Psoas muscle (tissue), 8 donors: ENCODE data around the gene RTN4RL2. TPM values are rescaled to one million over a fixed set of nuclear protein-coding genes. Genes with fewer than 3 reads are reported as not detected.

Experiments used
- ATAC-seq, 4 donors: fragments of 200-7000 bp; cut with Tn5 transposase; one replicate each; pipeline ENCODE4 v1.9.1; 2020; ENCODE audit warnings: moderate library complexity in 3 of 4, mild to moderate bottlenecking in 2 of 4
- DNase-seq, 2 donors: peaks; one replicate each; pipeline ENCODE4 v3.0.0-alpha.2; 2020
- H3K27ac ChIP-seq: fragments of 200-600 bp; one replicate; pipeline ENCODE4 v1.8.0; 2022
- H3K27me3 ChIP-seq, 3 donors: fragments of 200-600 bp in 1 of 3; one replicate each; pipeline versions ENCODE4 v1.6.1 to v1.8.0; 2013 to 2022; ENCODE audit warnings: low read length in 2 of 3, mild to moderate bottlenecking in 2 of 3, moderate library complexity in 1 of 3; ENCODE audit not compliant: insufficient read depth in 3 of 3
- H3K36me3 ChIP-seq, 2 donors: fragments of 200-600 bp in 1 of 2; one replicate each; pipeline versions ENCODE4 v1.6.1 to v1.8.0; 2013 to 2022; ENCODE audit warnings: low read depth in 1 of 2, mild to moderate bottlenecking in 1 of 2, moderate library complexity in 1 of 2; ENCODE audit not compliant: insufficient read depth in 1 of 2
- H3K4me1 ChIP-seq: fragments of 200-600 bp; one replicate; pipeline ENCODE4 v1.8.0; 2022
- H3K4me3 ChIP-seq: fragments of 200-600 bp; one replicate; pipeline ENCODE4 v1.8.0; 2022; ENCODE audit warnings: mild to moderate bottlenecking
- H3K9me3 ChIP-seq: fragments of 200-600 bp; one replicate; pipeline ENCODE4 v1.8.0; 2022
- WGBS, 3 donors: extraction: QIAGEN DNeasy Blood & Tissue Kit; methylation state at CpG; one replicate each; pipeline versions ENCODE4 v1.1.6 to v1.1.7; 2013; 5-methylcytosine and 5-hydroxymethylcytosine counted together
- intact Hi-C, 2 donors: fragments of 100-400 bp; cut with DNase I; formaldehyde crosslinking; loops; one replicate each; pipeline versions ENCODE4 v1.11.0 to v1.14.2; 2022
- polyA plus RNA-seq, 3 donors: library from polyadenylated mRNA; stranded (reverse); fragments of 200-250 nt; gene quantifications; one replicate each; pipeline ENCODE4 v1.2.3, GENCODE V29; 2013
- total RNA-seq, 4 donors: library from RNA; stranded (reverse); fragmentation: NEBNext Ultra II Directional in 2 of 4; extraction: Animal tissue kit (Norgen Biotek cat#: 25700) in 2 of 4; gene quantifications; one replicate each; pipeline versions ENCODE4 v1.2.1 to v1.2.4, GENCODE V29; 2021 to 2023
- TF ChIP-seq, protein P1 (sequence below): fragments of 200-600 bp; IDR thresholded peaks from one replicate; pipeline ENCODE4 v1.8.0; 2022; ENCODE audit warnings: antibody characterized with exemption
- donor health status: healthy with polysubstance abuse.
- donor health status: DM: no; HTN: no; CAD: no; lungs with moderate emphysema.
- donor health status: Bipolar disorder and iron deficiency.
- donor health status: healthy.
- donor health status: DM: yes; HTN: yes; CAD: no.
- donor health status: DM: no; HTN: no; CAD: no.
- donor health status: DM: no; HTN: no; CAD: no.
- donor health status: DM: yes; HTN: yes; CAD: no.

RTN4RL2 gene
- total and polyA plus RNA-seq, 7 donors = 0.44 to 1.1 (median 0.77) TPM

DNA sequence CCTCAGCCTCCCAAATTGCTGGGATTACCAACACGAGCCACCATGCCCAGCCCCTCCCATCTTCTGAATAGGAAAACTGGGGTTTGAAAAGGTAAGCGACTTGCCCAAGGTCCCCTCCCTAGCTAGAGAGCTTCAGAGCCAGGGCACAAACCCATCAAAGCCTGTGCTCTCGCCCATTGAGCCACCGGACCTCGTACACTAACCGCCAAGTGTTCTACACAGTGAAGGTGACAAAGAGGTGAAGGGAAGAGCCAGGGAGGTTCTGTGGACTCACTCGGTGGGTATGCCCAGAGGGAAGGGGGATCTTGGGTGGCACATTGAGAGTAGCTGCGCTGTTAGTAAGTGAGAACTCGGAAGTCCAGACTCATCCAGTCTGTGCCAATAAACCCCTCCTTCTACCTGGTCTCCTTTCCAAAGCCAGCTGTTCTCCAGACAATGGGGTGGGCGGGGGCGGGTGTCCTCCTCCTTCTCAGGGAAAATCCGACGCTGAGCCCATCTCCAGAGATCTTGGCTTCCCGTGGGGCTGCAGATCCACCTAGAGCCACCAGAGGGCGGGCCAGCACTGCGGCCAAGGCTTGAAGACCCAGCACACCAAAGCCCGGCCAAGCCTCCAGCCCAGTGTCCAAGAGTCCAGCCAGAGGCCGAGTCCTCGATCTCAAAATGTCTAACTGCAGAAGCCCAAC, 3.2 kb upstream of the RTN4RL2 start:
- WGBS, 3 donors = 5 to 11% (median 8%) methylated on average over 17 to 19 of the region's 19 CpGs
- H3K27me3 ChIP-seq = peaks cover 0 to 38% (median 18%) of the 10 kb centered on the region in 3 donors
- TF ChIP-seq, protein P1, sequence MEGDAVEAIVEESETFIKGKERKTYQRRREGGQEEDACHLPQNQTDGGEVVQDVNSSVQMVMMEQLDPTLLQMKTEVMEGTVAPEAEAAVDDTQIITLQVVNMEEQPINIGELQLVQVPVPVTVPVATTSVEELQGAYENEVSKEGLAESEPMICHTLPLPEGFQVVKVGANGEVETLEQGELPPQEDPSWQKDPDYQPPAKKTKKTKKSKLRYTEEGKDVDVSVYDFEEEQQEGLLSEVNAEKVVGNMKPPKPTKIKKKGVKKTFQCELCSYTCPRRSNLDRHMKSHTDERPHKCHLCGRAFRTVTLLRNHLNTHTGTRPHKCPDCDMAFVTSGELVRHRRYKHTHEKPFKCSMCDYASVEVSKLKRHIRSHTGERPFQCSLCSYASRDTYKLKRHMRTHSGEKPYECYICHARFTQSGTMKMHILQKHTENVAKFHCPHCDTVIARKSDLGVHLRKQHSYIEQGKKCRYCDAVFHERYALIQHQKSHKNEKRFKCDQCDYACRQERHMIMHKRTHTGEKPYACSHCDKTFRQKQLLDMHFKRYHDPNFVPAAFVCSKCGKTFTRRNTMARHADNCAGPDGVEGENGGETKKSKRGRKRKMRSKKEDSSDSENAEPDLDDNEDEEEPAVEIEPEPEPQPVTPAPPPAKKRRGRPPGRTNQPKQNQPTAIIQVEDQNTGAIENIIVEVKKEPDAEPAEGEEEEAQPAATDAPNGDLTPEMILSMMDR = peak; percentile 99
- intact Hi-C loops = loop anchor here (1.0 to 5.0 kb wide), 4 partner anchors 70 to 188 kb away; no protein-coding TSS in a partner anchor
- H3K4me3 ChIP-seq = peak overlapping the region; percentile 4
- no peaks in the 10 kb centered on the region for H3K9me3 ChIP-seq
- H3K4me1 ChIP-seq = peaks cover 19% of the 10 kb centered on the region
- no peaks in the 10 kb centered on the region for H3K36me3 ChIP-seq
- ATAC-seq = peak; percentile 89 to 96 (median 94)
- no peak overlapping the region for H3K27ac ChIP-seq
- peak; percentile 92 to 95 for DNase-seq

- peak in 3 of 4 donors; percentile 2 to 20 (median 6) for ATAC-seq
- WGBS, 3 donors = 16 to 29% (median 22%) methylated on average over 7 of the region's 7 CpGs
- H3K27ac ChIP-seq = no peak overlapping the region
- peaks cover 0 to 43% (median 18%) of the 10 kb centered on the region in 3 donors for H3K27me3 ChIP-seq
- no peaks in the 10 kb centered on the region for H3K9me3 ChIP-seq
- peak overlapping the region; percentile 4 for H3K4me3 ChIP-seq
- intact Hi-C loops = loop anchor here (1.0 to 5.0 kb wide), 5 partner anchors 70 to 187 kb away; no protein-coding TSS in a partner anchor
- TF ChIP-seq, protein P1 = no peak
- H3K36me3 ChIP-seq = no peaks in the 10 kb centered on the region
- H3K4me1 ChIP-seq = peaks cover 19% of the 10 kb centered on the region
- DNase-seq = no peak
Measured at GRCh38 chr11:57457643-57458023, 2.7 kb upstream of the RTN4RL2 start.

GRCh38 chr11:57458060-57458409, 2.3 kb upstream of the RTN4RL2 start:
- H3K27me3 ChIP-seq = peaks cover 0 to 43% (median 19%) of the 10 kb centered on the region in 3 donors
- peak in 1 of 4 donors; percentile 4 for ATAC-seq
- H3K36me3 ChIP-seq = no peaks in the 10 kb centered on the region
- H3K27ac ChIP-seq = no peak overlapping the region
- H3K4me1 ChIP-seq = peaks cover 19% of the 10 kb centered on the region
- TF ChIP-seq, protein P1 = no peak
- no peaks in the 10 kb centered on the region for H3K9me3 ChIP-seq
- H3K4me3 ChIP-seq = peak overlapping the region; percentile 60
- WGBS, 3 donors = 4 to 13% (median 11%) methylated on average over 4 to 16 of the region's 16 CpGs
- intact Hi-C loops = loop anchor here (1.0 to 5.0 kb wide), 2 partner anchors 69 kb away; no protein-coding TSS in a partner anchor
- DNase-seq = no peak

GRCh38 chr11:57458410-57459163, 1.7 kb upstream of the RTN4RL2 start:
- intact Hi-C loops = loop anchor here (1.0 to 5.0 kb wide), 2 partner anchors 69 kb away; no protein-coding TSS in a partner anchor
- Histone ChIP-seq H3K27ac (no peak overlapping the region), H3K27me3 (peaks cover 0 to 43% (median 21%) of the 10 kb centered on the region in 3 donors), H3K9me3 (no peaks in the 10 kb centered on the region), H3K4me3 (peak overlapping the region; percentile 60), H3K36me3 (no peaks in the 10 kb centered on the region), H3K4me1 (peaks cover 19% of the 10 kb centered on the region)
- DNase-seq (peak; percentile 55 to 73), ATAC-seq (peak; percentile 51 to 83 (median 68))
- WGBS, 3 donors = 1 to 3% (median 1%) methylated on average over 34 to 44 of the region's 44 CpGs
- TF ChIP-seq, protein P1 = peak; percentile 72
